ENCODE results near the gene ZBTB20.

ZBTB20 gene

GRCh38 chr3:114595522-114596028, 551.5 kb downstream of the ZBTB20 start:
- TF ChIP-seq REST (IDR thresholded peaks at IDR 0.05; ENCODE audit: insufficient read depth in 1 of 2, low read depth in 2 of 2, low read length in 2 of 2): no peak
- TF ChIP-seq POLR2AphosphoS5 (IDR thresholded peaks at IDR 0.05; ENCODE audit: low read depth, low read length): no peak
- TF ChIP-seq TAF1 (IDR thresholded peaks at IDR 0.05; ENCODE audit: borderline replicate concordance, insufficient read depth, low read length): no peak
- TF ChIP-seq FOXP2 (optimal IDR thresholded peaks at IDR 0.05; ENCODE audit: borderline replicate concordance, extremely low read depth, extremely low read length, insufficient read depth): no peak
- TF ChIP-seq SIN3A (IDR thresholded peaks at IDR 0.05; ENCODE audit: borderline replicate concordance, insufficient read depth, low read length): no peak

GRCh38 chr3:114590309-114591047, 556.6 kb downstream of the ZBTB20 start:
- no peak for TF ChIP-seq SIN3A (IDR thresholded peaks at IDR 0.05; ENCODE audit: borderline replicate concordance, insufficient read depth, low read length)
- TF ChIP-seq REST (IDR thresholded peaks at IDR 0.05; ENCODE audit: insufficient read depth in 1 of 2, low read depth in 2 of 2, low read length in 2 of 2): no peak
- TF ChIP-seq TAF1 (IDR thresholded peaks at IDR 0.05; ENCODE audit: borderline replicate concordance, insufficient read depth, low read length): no peak
- TF ChIP-seq FOXP2 (optimal IDR thresholded peaks at IDR 0.05; ENCODE audit: borderline replicate concordance, extremely low read depth, extremely low read length, insufficient read depth): no peak
- TF ChIP-seq POLR2AphosphoS5 (IDR thresholded peaks at IDR 0.05; ENCODE audit: low read depth, low read length): no peak

- TF ChIP-seq FOXP2 (optimal IDR thresholded peaks at IDR 0.05; ENCODE audit: borderline replicate concordance, extremely low read depth, extremely low read length, insufficient read depth) (no peak), SIN3A (IDR thresholded peaks at IDR 0.05; ENCODE audit: borderline replicate concordance, insufficient read depth, low read length) (no peak), TAF1 (IDR thresholded peaks at IDR 0.05; ENCODE audit: borderline replicate concordance, insufficient read depth, low read length) (no peak), REST (IDR thresholded peaks at IDR 0.05; ENCODE audit: insufficient read depth in 1 of 2, low read depth in 2 of 2, low read length in 2 of 2) (no peak)
These were observed 559.1 kb downstream of the ZBTB20 start for GRCh38 chr3:114587986-114588385.

GRCh38 chr3:114586119-114586518, 561.0 kb downstream of the ZBTB20 start:
- TF ChIP-seq POLR2AphosphoS5 (IDR thresholded peaks at IDR 0.05; ENCODE audit: low read depth, low read length): no peak
- TF ChIP-seq REST (IDR thresholded peaks at IDR 0.05; ENCODE audit: insufficient read depth in 1 of 2, low read depth in 2 of 2, low read length in 2 of 2): no peak
- TF ChIP-seq TAF1 (IDR thresholded peaks at IDR 0.05; ENCODE audit: borderline replicate concordance, insufficient read depth, low read length): no peak
- no peak for TF ChIP-seq FOXP2 (optimal IDR thresholded peaks at IDR 0.05; ENCODE audit: borderline replicate concordance, extremely low read depth, extremely low read length, insufficient read depth)
- TF ChIP-seq SIN3A (IDR thresholded peaks at IDR 0.05; ENCODE audit: borderline replicate concordance, insufficient read depth, low read length): no peak
